NOMO-1 treated with DMSO at 0.1 percent for 48 hours (cell line): ENCODE data around the gene ERAP2.
"Not testable (repeated sequence)": the region's sequence is repeated elsewhere in the genome, so short reads cannot be mapped to it uniquely, and the experiment has no call there.

ENCODE experiments used
- DNase-seq: peaks from one replicate; lab custom pipeline; 2025; ENCODE audit not compliant: unreplicated experiment; lab: John Stamatoyannopoulos, UW

The ERAP2 gene

GRCh38 chr5:96861076-96861475 is 15.2 kb upstream of the ERAP2 start:
- no peak for DNase-seq

DNA sequence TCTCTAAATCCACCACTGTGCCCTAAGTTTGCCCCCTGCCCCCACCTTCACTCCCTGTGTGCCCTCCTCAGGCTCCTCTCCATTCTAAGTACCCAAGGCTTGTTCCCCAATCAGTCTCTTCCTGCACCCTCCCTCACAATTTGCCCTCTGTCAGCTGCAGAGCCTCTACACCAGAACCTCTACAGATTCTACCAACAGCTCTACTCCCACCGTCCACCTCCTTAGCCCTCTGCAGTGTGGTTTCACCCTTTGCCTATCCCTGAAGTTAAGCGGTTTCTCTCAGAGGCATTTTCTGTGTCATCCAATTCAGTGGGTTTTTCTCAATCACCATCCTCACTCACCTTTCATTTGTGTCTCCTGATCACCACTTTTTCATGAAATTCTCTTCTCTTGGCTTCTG is 13.2 kb upstream of the ERAP2 start:
- no peak for DNase-seq

DNA sequence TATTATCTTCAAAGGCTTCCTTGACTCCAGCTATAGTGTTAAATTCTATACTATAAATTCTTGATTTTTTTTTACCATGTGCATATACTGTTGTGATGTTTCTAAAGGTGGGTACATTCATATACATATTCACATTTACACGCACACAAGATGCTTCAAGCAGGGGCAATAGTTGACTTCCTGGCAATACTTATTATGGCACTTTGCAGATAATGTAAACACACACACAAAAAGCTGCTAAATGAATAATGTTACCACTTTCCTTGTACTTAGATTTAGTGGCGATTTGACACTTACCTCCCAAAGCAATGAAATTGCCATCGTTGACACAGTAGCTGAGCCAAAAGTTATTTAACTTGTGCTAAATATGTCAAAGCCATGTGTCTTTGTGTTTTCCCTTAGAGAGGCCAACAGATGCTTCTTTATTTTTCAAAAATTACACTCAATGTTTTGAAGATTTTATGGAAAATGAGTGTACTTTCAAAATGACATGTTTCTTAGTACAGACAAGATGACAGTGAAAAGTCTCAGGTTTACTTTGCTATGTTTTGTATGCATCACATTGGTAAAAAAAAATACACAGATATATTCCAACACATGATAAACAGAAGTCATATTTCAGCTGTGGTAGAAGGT is 12.2 kb upstream of the ERAP2 start:
- DNase-seq, result no peak

- DNase-seq, result no peak
Measured at GRCh38 chr5:96864922-96865530, 11.3 kb upstream of the ERAP2 start.

DNA sequence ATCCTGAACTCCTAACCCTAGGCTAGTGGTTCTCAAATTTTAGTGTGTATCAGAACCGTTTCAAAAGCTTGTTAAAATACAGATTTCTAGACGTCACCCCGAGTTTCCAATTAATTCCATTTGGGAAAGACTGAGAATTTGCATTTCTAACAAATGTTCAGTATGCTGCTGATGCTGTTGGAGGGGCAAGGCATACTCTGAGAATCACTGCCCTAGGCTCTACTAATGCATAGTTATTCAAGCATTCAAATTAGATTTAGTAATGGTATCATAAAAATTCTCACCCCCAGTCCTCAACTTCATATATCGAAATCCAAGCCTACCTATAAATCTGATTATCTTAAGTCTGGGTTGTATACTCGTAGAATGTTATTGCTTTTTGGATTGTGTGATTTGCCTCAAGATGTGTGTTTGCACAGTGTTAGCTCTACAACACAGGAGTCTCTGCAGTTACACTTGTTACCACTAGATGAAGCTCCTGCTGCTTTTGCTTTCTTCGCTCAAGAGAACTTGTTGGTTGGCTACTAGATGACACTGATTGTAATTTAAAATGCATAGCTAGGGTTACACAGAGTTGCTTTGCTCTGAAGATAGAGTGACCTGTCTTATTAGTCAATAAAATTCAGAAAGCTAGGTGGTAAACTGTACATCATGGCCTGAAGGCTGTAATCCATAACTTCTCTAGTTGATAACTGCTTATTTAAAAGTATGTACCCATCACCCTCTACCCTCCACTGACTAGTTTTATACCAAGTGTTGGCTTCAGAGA is 7.5 kb upstream of the ERAP2 start:
- DNase-seq, result peak; percentile 79

DNA sequence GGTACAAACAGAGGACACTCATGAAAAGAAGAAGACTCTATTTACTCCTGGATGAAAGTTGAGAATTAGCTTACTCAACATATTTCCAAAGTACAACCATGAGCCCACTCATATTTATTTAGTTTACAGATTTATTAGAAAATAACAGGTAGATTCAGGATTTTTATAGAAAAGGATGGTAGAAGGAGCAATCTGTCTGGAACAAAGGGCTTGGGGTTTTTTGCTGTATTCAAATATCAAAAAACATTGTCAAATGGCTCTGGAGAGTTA is 7.0 kb upstream of the ERAP2 start:
- DNase-seq, result no peak

DNA sequence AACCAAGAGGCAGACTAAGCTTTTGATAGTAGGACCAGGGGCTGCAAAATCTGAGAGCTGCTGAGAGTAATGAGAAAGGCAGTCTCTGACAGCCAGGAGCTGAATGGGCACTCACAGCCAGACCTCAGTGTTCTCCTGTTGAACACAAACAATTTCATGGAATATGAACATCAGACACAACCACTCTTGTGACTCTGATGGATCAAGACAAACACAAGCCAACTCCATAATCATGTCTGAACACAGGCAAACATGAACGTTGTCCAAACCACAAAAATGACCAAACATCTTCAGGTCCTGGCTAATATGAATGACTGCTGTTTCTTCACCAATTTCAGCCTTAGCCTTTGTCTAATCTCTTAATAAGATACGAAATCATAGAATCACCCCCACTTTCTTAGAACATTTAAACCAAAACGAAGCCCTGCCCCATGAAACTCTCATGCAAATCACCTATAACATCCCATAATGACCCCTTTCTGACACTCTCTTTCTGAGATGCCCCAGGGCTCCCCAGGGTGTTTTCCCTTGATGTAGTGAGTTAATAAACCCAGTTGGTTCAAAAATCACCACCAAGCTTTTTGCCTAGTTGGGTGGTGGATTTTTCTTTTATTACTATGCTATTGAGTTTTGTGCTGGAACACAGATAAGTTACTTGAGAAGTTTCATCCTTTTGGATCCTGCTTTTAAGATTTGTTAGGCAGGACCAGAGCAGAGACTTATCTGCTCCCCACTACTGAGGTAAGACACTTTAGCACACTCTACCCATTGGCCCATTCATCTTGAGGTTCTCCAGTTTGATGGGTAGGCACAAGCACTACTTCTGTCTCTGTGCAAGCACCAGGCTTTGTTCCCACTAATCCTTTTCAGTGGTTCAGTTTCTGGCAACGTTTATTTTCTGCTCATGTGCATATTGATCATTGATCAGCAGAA is 5.9 kb upstream of the ERAP2 start:
- no peak for DNase-seq

- DNase-seq, result no peak
Measured at GRCh38 chr5:96871027-96871399, 5.3 kb upstream of the ERAP2 start.

GRCh38 chr5:96871686-96872085 is 4.6 kb upstream of the ERAP2 start:
- no peak for DNase-seq

- no peak for DNase-seq
Measured at GRCh38 chr5:96873449-96873848, 2.9 kb upstream of the ERAP2 start.

GRCh38 chr5:96874631-96875030 is 1.7 kb upstream of the ERAP2 start:
- no peak for DNase-seq

DNA sequence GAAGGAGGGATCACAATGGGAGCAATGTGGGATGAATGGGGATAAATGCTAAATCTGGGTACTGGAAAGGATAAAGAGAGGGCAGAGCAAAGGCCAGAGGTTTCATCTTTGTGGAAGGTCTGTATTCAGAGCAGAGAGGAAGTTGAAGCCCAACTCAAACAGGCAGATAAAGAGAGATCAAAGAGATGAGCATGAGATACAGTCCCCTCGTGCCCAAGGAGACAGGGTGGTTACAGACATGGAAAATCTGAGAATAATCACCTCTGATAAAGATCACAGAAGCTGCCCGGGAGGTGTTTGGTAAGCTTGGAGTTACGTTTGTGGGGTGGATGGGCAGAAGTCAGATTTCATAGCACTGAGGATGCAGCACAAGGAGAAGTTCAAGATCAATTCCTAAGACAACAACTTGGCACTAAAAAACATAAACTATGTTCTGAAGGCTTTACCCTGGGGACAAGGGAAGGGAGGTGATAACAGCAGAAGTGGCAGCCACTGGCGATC is 459 bp upstream of the ERAP2 start:
- DNase-seq, result peak; percentile 17

- not testable (repeated sequence) for DNase-seq
Measured at GRCh38 chr5:96876977-96877469, 723 bp downstream of the ERAP2 start.

DNA sequence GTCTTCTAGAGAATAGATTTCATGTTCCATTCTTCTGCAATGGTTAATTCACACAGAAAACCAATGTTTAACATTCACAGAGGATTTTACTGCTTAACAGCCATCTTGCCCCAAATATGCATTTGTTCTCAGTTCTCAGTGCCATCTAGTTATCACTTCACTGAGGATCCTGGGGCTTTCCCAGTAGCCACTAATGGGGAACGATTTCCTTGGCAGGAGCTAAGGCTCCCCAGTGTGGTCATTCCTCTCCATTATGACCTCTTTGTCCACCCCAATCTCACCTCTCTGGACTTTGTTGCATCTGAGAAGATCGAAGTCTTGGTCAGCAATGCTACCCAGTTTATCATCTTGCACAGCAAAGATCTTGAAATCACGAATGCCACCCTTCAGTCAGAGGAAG is 3.4 kb downstream of the ERAP2 start:
- DNase-seq, result no peak

GRCh38 chr5:96880444-96881164 is 4.3 kb downstream of the ERAP2 start:
- DNase-seq, result peak; percentile 49

GRCh38 chr5:96881511-96882115 is 5.3 kb downstream of the ERAP2 start:
- no peak for DNase-seq

- no peak for DNase-seq
Measured at GRCh38 chr5:96883871-96884270, 7.6 kb downstream of the ERAP2 start.

GRCh38 chr5:96884995-96885394 is 8.7 kb downstream of the ERAP2 start:
- DNase-seq, result no peak

DNA sequence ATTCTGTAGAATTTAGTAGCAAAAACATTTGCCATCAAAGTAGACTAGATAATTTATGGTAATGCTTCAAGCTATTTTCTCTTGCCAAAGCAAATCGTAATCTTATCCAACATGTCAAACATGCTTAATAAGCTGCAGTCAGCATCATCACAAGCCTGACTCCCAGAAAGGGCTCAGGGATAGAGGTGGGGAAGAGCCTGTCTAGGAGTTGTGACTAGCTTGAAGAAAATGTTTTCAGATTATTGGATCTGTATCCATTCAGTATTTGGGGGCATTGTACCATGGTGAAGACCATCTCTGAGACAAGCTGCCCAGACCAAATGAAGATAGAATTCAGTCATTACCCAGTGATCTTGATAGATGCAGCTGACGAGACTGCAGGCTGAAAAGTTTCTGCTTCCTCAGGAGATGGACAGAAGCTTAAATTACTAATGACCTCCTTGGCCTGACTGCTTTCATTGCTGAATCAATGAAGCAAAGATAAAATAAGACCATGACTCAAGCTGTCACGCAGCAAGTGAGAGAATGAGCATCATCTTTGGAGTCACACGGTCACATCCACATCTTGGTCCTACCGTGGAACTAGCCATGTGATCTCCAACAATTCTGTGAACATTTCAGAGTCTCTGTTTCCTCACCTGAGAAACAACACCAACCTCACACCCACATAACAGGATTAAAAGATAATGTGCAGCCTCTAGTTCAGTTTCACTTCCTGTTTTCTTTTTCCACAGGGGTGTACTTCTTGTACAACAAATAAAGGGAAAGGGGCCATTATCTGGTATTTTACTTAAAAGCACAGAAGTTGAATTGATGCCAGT is 9.4 kb downstream of the ERAP2 start:
- DNase-seq, result peak; percentile 78
